Right ventricle myocardium superior (tissue), 1 donor: ENCODE measurements around the gene TIFAB. TPM values are rescaled to one million over a fixed set of nuclear protein-coding genes. Genes with fewer than 3 reads are reported as not detected.

ENCODE experiments used
- ATAC-seq: fragments of 200-7000 bp; cut with Tn5 transposase; one replicate; pipeline ENCODE4 v1.9.1; 2020; ENCODE audit warnings: mild to moderate bottlenecking; ENCODE audit not compliant: poor library complexity
- DNase-seq: peaks from one replicate; pipeline ENCODE4 v3.0.0-alpha.2; 2020
- intact Hi-C: fragments of 100-400 bp; cut with DNase I; formaldehyde crosslinking; loops from one replicate; pipeline ENCODE4 v1.11.2; 2022
- total RNA-seq: library from RNA; stranded (reverse); fragmentation: NEBNext Ultra II Directional; extraction: Animal tissue kit (Norgen Biotek cat#: 25700); gene quantifications from one replicate; pipeline ENCODE4 v1.2.1, GENCODE V29; 2021
- donor health status: DM: no; HTN: yes; CAD: no; lungs with severe emphysema.

Gene TIFAB
- total RNA-seq, 1 donor from 2014 or later = not detected

- ATAC-seq = no peak
- intact Hi-C loops = no loop called here
- DNase-seq = no peak
Observed at GRCh38 chr5:135436951-135437418, 15.2 kb downstream of the TIFAB start.

- DNase-seq (no peak), ATAC-seq (no peak)
- intact Hi-C loops = no loop called here
Observed at GRCh38 chr5:135435467-135436330, 16.5 kb downstream of the TIFAB start.

- ATAC-seq = no peak
- intact Hi-C loops = no loop called here
- DNase-seq = no peak
Observed at GRCh38 chr5:135434591-135435466, 17.3 kb downstream of the TIFAB start.

- DNase-seq (no peak), ATAC-seq (peak; percentile 26)
- intact Hi-C loops = no loop called here
Observed at GRCh38 chr5:135433681-135434426, 18.3 kb downstream of the TIFAB start.

GRCh38 chr5:135432113-135432512 is 20.0 kb downstream of the TIFAB start:
- intact Hi-C loops = no loop called here
- DNase-seq (no peak), ATAC-seq (no peak)

- intact Hi-C loops = no loop called here
- DNase-seq = no peak
- no peak for ATAC-seq
Observed at GRCh38 chr5:135430135-135430437, 22.1 kb downstream of the TIFAB start.

GRCh38 chr5:135429301-135430134 is 22.6 kb downstream of the TIFAB start:
- DNase-seq = peak; percentile 90
- intact Hi-C loops = no loop called here
- ATAC-seq = peak; percentile 91

GRCh38 chr5:135428586-135428985 is 23.6 kb downstream of the TIFAB start:
- ATAC-seq = no peak
- intact Hi-C loops = no loop called here

GRCh38 chr5:135426102-135427082 is 25.8 kb downstream of the TIFAB start:
- intact Hi-C loops = no loop called here
- peak; percentile 48 for ATAC-seq

More at GRCh38 chr5:135428586-135428985, 23.6 kb downstream of the TIFAB start:
- DNase-seq = no peak

GRCh38 chr5:135425641-135426040 is 26.5 kb downstream of the TIFAB start:
- DNase-seq (no peak), ATAC-seq (no peak)
- intact Hi-C loops = no loop called here

More at GRCh38 chr5:135426102-135427082, 25.8 kb downstream of the TIFAB start:
- DNase-seq = no peak

- no peak for ATAC-seq
- no peak for DNase-seq
- intact Hi-C loops = no loop called here
Observed at GRCh38 chr5:135423846-135424168, 28.3 kb downstream of the TIFAB start.

- peak; percentile 22 for ATAC-seq
- intact Hi-C loops = no loop called here
- DNase-seq = no peak
Observed at GRCh38 chr5:135423146-135423845, 28.9 kb downstream of the TIFAB start.

GRCh38 chr5:135422419-135422818 is 29.7 kb downstream of the TIFAB start:
- ATAC-seq (no peak), DNase-seq (no peak)
- intact Hi-C loops = no loop called here

GRCh38 chr5:135417083-135417482 is 35.1 kb downstream of the TIFAB start:
- intact Hi-C loops = no loop called here
- ATAC-seq (no peak), DNase-seq (no peak)

GRCh38 chr5:135405082-135405481 is 47.1 kb downstream of the TIFAB start:
- intact Hi-C loops = no loop called here
- no peak for DNase-seq
- ATAC-seq = no peak

GRCh38 chr5:135402031-135402430 is 50.1 kb downstream of the TIFAB start:
- intact Hi-C loops = no loop called here

GRCh38 chr5:135400866-135401265 is 51.3 kb downstream of the TIFAB start:
- intact Hi-C loops = no loop called here
- ATAC-seq (no peak), DNase-seq (no peak)

More at GRCh38 chr5:135402031-135402430, 50.1 kb downstream of the TIFAB start:
- ATAC-seq (no peak), DNase-seq (no peak)
